NCI-H774 (cell line): ENCODE results near the gene CACNA1B.

Experiments
- DNase-seq: peaks from one replicate; lab custom pipeline; 2025; lab: John Stamatoyannopoulos, UW

The CACNA1B gene

GRCh38 chr9:138053321-138053868 lies 175.8 kb downstream of the CACNA1B start:
- DNase-seq: no peak

GRCh38 chr9:138053996-138054752 lies 176.6 kb downstream of the CACNA1B start:
- DNase-seq: no peak

DNA sequence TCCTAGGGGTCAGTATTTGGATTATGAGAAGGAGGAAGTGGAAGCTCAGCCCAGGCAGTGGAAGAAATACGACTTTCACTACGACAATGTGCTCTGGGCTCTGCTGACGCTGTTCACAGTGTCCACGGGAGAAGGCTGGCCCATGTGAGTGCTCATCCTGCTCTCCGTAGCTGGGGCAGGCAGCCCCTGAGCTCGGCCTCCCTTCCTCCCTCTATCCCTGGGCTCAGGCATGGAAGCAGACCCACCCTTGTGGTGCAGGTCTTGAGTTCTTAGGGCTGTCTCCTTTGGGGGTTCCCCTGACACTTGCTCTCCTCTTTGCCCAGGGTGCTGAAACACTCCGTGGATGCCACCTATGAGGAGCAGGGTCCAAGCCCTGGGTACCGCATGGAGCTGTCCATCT lies 180.1 kb downstream of the CACNA1B start:
- DNase-seq: no peak

GRCh38 chr9:138058181-138058580 lies 180.6 kb downstream of the CACNA1B start:
- no peak for DNase-seq

- DNase-seq: no peak
These were observed 181.6 kb downstream of the CACNA1B start for GRCh38 chr9:138059196-138059595.

- no peak for DNase-seq
These were observed 182.8 kb downstream of the CACNA1B start for GRCh38 chr9:138060365-138060764.

GRCh38 chr9:138060881-138061280 lies 183.3 kb downstream of the CACNA1B start:
- no peak for DNase-seq

GRCh38 chr9:138061631-138062030 lies 184.0 kb downstream of the CACNA1B start:
- no peak for DNase-seq

GRCh38 chr9:138062196-138062595 lies 184.6 kb downstream of the CACNA1B start:
- no peak for DNase-seq

DNA sequence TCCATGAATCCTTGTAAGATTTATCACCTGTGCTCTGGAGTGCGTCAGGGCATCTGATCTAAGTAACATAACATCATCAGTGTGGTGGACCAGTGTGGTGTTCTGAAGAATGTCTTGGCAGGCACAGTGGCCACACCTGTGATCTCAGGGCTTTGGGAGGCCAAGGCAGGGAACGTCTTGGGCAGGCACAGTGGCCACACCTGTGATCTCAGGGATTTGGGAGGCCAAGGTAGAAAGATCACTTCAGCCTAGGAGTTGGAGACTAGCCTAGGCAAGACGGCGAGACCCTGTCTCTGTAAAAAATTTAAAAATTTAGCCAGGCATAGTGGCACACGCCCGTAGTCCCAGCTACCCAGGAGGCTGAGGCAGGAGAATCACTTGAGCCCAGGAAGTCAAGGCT lies 185.5 kb downstream of the CACNA1B start:
- no peak for DNase-seq

DNA sequence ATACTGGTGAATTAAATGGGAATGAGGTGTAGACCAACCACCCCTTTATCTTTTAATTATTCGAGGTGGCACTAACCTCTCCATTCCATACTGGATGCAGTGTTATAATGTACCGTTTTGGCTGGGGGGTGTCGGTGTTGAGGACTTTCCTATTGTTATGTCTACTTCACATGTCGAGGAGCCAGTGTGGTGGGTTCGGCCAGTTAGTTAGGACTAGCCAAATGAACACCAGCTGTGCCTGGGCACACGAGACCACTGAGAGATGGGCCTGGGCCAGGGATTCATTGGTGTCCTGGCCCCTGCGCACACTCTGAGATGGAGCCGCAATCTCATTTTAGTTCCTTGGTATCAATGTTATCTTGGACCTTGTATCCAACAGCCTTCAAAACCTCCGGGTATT lies 186.2 kb downstream of the CACNA1B start:
- no peak for DNase-seq

DNA sequence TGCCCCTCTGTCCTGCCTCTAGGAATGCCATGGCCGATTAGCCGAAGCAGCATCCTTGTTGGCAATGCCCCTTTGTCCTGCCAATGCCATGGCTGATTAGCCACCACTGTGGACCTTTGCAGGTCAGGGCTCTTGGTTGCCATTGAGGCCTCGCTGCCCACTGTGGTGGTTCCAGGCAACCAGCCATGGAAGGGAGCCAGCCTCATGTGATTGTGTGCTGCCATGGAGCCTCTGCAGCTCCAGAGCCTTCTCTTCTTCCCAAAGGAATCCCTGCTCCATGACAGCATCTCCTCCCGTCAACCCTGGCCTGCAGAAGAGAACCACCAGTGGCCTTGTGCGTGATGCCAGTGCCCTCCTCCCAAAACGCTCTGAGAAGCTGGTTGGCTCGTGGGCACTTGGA lies 187.0 kb downstream of the CACNA1B start:
- no peak for DNase-seq

GRCh38 chr9:138065287-138065686 lies 187.7 kb downstream of the CACNA1B start:
- no peak for DNase-seq

GRCh38 chr9:138066049-138066448 lies 188.5 kb downstream of the CACNA1B start:
- DNase-seq: no peak

DNA sequence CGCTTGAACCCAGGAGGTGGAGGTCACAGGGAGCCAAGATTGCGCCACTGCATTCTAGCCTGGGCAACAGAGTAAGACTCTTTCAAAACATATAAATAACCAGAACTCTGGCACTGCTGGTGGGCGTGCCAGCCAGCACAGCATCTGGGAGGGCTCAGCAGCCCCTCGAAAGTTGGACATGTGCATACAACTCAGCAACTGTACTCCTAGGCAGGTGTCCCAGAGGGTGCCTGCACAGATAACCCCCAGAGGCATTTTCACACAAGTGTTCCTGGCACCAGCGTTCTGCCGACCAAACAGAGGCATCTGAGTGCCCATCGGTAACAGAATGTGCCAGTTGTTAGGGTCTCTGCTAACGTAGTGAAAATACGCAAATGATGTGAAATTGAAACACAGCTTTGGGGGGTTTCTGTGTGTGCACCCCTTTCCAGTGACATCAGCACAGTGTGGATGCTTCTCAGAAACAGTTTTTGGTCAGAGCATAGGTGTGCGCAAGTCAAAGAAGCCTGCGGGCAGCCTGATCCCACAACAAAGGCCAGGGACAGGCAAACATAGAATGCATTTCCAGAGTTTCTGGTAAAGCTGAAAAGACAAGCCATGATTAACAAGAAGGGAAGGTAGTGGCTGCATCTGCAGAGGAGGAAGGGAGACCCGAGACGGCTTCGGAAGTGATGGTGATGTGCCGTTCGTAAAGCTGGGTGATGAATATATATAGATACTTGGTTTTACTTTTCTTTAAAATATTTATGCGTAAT lies 190.2 kb downstream of the CACNA1B start:
- DNase-seq: no peak

DNA sequence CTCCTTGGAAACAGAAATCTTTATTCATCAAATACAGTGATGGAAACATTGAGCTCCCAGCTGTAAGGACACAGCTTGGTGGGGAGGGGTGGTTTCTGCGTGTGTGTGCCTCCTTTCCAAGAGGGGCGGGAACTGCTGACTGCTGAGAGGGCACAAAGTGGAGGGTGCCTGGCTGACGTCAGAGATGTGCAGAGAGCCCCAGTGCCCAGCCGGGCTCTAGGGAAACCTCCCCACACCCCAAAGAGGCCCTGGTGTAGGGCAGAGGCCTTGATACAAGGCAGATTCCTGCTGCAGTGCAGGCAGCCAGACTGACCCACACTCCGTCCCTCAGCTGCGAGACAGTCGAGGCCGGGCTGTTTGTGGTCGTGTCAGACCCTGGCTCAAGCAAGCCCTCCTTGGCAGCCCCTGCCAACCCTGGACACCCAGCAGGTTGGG lies 191.0 kb downstream of the CACNA1B start:
- no peak for DNase-seq

- DNase-seq: no peak
These were observed 192.3 kb downstream of the CACNA1B start for GRCh38 chr9:138069731-138070456.

DNA sequence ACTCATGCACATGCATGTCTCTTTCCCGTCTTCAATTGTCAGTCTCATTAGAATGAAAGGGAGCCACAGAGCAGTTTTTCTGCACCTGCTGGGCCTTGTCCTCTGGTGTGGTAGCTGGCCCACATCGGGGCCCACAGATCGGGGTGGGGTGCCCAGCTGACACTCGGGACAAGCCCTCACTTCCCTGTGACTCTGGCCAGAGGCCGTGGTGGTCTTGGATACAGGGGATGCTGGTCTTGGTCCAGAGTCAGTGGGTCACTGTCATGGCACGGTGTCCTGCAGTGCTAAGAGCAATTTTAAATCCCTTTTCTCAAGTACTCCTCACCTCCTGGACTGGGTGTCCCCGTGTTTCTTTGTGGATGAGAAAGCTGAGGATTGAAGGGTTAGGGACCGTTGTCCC lies 193.2 kb downstream of the CACNA1B start:
- no peak for DNase-seq

DNA sequence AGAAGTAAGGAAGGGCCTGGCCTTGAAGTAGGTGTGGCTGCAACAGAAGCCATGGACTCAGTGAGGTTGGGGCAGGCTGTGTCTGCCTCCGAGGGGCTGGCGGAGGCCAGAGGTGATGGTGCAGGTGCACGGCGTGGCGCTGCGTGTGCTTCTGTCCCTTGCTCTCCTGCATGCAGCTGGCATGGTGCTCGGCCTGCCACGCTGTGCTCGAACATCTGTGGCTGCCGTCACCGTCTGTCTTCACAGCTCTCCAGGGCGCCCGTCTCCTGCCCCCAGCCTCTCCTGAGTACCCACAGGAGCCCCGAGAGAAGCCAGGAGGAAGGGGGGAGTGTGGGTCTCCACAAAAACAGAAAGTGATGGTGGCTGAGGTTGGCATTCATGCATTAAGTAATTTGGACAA lies 193.7 kb downstream of the CACNA1B start:
- no peak for DNase-seq

DNA sequence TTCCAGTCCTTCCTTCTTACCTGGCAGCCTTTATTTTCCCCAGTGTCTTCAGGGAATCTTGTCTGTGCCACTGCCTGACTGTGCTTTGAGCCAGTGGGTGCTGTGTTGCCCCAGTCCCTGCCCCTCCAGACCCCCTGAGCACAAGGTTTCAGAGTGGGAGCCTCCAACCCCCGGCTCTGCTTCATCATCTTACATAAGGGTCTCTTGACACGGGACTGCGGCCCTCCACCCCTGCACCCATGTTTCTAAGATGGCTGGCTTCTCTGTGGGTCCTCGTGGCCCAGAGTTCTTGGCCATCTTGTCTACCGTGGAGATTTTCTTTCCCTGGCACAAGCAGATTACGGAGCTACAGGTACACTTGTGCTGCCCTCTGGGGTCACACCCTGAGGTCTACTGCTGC lies 194.1 kb downstream of the CACNA1B start:
- no peak for DNase-seq

DNA sequence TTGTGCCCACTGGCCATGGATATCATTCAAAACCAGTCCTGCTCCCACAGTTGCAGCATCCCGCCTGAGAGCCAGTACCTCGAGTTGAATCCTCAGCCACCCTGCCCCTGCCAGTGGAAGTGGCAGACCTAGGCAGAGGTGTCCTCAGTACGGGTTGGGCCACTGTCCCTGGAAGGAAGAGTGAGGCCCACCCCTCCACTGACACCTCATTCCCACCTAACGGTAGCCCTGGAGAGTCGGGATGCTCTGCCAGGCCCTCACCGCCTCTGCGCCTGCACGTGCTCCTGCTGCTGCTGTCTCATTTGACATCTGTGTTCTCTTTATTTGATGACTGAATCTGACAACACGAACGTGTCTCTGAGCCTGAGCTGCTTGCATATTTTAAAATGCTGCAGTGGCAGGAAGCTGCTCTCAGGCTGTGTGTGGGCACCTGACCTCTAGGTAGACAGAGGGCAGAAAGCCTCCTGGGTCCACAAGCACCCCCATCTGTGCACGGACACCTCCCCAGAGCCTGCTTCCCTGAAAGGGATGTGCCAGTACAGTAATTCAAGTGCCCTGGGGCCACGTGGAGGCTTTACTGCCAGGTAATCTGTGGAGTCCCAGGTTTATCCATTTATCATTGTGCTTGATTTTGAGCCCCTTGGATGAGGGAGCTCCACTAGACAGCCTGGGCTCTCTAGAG lies 194.7 kb downstream of the CACNA1B start:
- DNase-seq: no peak

GRCh38 chr9:138072897-138073296 lies 195.3 kb downstream of the CACNA1B start:
- no peak for DNase-seq
